ENCODE data around the gene RALY. TPM values are rescaled to one million over a fixed set of nuclear protein-coding genes. Genes with fewer than 3 reads are reported as not detected.

RALY gene
- total and polyA plus RNA-seq, 2 donors (not counting 3 experiments of a cell fraction or from before 2014, with no cell fraction given): 142 to 146 TPM

DNA sequence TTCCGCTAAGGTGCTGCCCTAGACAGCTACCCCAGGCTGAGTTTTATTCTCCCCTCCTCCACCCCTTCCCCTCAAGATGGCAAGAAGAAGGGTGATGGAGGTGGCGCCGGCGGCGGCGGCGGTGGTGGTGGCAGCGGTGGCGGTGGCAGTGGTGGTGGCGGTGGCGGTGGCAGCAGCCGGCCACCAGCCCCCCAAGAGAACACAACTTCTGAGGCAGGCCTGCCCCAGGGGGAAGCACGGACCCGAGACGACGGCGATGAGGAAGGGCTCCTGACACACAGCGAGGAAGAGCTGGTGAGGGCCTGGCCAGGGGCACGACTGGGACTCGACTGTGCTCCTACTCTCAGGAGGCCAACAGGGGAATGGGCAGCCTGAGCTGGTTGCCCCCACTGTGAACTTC is 83.2 kb downstream of the RALY start:
- Histone ChIP-seq H4K20me1 (replicated peaks; ENCODE audit: control insufficient read depth, extremely low read depth, insufficient read depth, low read length) (no peaks in the 10 kb centered on the region), H3K27ac (ENCODE audit: insufficient read depth, low read depth, low read length) (no peak overlapping the region), H3K4me2 (ENCODE audit: insufficient read depth, low read length) (no peak overlapping the region), H3K4me3 (replicated peaks in 1 of 3; ENCODE audit: insufficient read depth in 1 of 3, low read depth in 1 of 3, low read length in 3 of 3) (no peak overlapping the region), H3K79me2 (ENCODE audit: control insufficient read depth, insufficient read depth, low read length) (peaks cover 5% of the 10 kb centered on the region), H3K27me3 (ENCODE audit: control insufficient read depth in 2 of 2, insufficient read depth in 2 of 2, low read length in 2 of 2) (no peaks in the 10 kb centered on the region), H3K4me1 (ENCODE audit: control insufficient read depth, extremely low read depth, insufficient read depth, low read length) (no peaks in the 10 kb centered on the region), H3K9me1 (replicated peaks; ENCODE audit: control insufficient read depth, extremely low read depth, insufficient read depth, low read length) (no peaks in the 10 kb centered on the region), H3K9me3 (replicated peaks; ENCODE audit: control insufficient read depth, insufficient read depth, low read length) (no peaks in the 10 kb centered on the region), H3K9ac (replicated peaks; ENCODE audit: extremely low read depth, insufficient read depth, low read length) (no peak overlapping the region), H2AFZ (ENCODE audit: low read depth, low read length) (no peak overlapping the region), H3K36me3 (ENCODE audit: control insufficient read depth in 2 of 2, extremely low read depth in 1 of 2, insufficient read depth in 2 of 2, low read length in 2 of 2) (peaks cover 0 to 45% of the 10 kb centered on the region in 2 experiments)
- no TSS peak for BruUV-seq (replicated peaks)
- TF ChIP-seq JUN (IDR thresholded peaks at IDR 0.05; ENCODE audit: borderline replicate concordance, insufficient read depth, insufficient read length, low read depth): no peak
- TF ChIP-seq FOS (IDR thresholded peaks at IDR 0.05; ENCODE audit: borderline replicate concordance, insufficient read depth, low read length): no peak
- TF ChIP-seq, protein P1, sequence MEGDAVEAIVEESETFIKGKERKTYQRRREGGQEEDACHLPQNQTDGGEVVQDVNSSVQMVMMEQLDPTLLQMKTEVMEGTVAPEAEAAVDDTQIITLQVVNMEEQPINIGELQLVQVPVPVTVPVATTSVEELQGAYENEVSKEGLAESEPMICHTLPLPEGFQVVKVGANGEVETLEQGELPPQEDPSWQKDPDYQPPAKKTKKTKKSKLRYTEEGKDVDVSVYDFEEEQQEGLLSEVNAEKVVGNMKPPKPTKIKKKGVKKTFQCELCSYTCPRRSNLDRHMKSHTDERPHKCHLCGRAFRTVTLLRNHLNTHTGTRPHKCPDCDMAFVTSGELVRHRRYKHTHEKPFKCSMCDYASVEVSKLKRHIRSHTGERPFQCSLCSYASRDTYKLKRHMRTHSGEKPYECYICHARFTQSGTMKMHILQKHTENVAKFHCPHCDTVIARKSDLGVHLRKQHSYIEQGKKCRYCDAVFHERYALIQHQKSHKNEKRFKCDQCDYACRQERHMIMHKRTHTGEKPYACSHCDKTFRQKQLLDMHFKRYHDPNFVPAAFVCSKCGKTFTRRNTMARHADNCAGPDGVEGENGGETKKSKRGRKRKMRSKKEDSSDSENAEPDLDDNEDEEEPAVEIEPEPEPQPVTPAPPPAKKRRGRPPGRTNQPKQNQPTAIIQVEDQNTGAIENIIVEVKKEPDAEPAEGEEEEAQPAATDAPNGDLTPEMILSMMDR (IDR thresholded peaks at IDR 0.05; ENCODE audit: extremely low read depth in 1 of 2, insufficient read depth in 1 of 2, low read depth in 1 of 2, low read length in 2 of 2): no peak
- no peak for TF ChIP-seq POLR2AphosphoS5 (IDR thresholded peaks at IDR 0.05; ENCODE audit: insufficient read depth, low read depth, low read length)
- TF ChIP-seq EZH2 (IDR thresholded peaks at IDR 0.05; ENCODE audit: borderline replicate concordance, low read depth, low read length, severe bottlenecking): no peak
- TF ChIP-seq MAX (IDR thresholded peaks at IDR 0.05; ENCODE audit: insufficient read depth, insufficient read length): no peak
- TF ChIP-seq GATA2 (IDR thresholded peaks at IDR 0.05; ENCODE audit: insufficient read depth, insufficient read length, low read depth, low read length): no peak
- no peak for TF ChIP-seq POLR2A (IDR thresholded peaks at IDR 0.05; ENCODE audit: low read depth, low read length)
- TF ChIP-seq MYC (IDR thresholded peaks at IDR 0.05; ENCODE audit: low read depth, low read length): no peak
- FAIRE-seq: no peak
- ChIA-PET CTCF (interaction anchor here (1.1 to 1.4 kb wide), 2 partner anchors 9 to 11 kb away, joined by 3 to 6 read pairs; no protein-coding TSS in a partner anchor), POLR2A (no interaction called here)
- dilution Hi-C loops (cut with MboI; ENCODE audit: extremely low pct_ligation_motif_present, low sequenced_read_pairs) (no loop called here), intact Hi-C loops (cut with micrococcal nuclease) (no loop called here)
- no peak for DNase-seq (ENCODE audit: low read depth, low spot score)

Measured in endothelial cell of umbilical vein (primary cell).